22Rv1 (cell line): ENCODE results near the gene HOXB7.

Experiments used
- H3K27ac ChIP-seq: fragments of 450-650 bp; 2 replicates; pipeline ENCODE4 v1.5.1; 2017
- CTCF ChIP-seq: fragments of 450-650 bp; IDR thresholded peaks from 2 replicates; pipeline ENCODE4 v1.5.1; 2017; ENCODE audit warnings: mild to moderate bottlenecking
- ZFX ChIP-seq: fragments of 450-650 bp; IDR thresholded peaks from 2 replicates; pipeline ENCODE4 v1.6.1; 2017; ENCODE audit warnings: antibody characterized with exemption, borderline replicate concordance

HOXB7 gene

GRCh38 chr17:48589831-48590606 lies 20.8 kb downstream of the HOXB7 start, which contains the start of gene HOXB3:
TSS of gene HOXB3 (minus strand) at chr17:48590241. CDS start at chr17:48552474, 37,767 bp downstream.
- no peak for TF ChIP-seq ZFX
- no peak for TF ChIP-seq CTCF

GRCh38 chr17:48589060-48589830 lies 21.6 kb downstream of the HOXB7 start:
- 0 out of 2 replicates have a peak overlapping the region, but pooled peaks have one; percentile 35 for H3K27ac ChIP-seq
- TF ChIP-seq ZFX (no peak), CTCF (no peak)

More at GRCh38 chr17:48589831-48590606, 20.8 kb downstream of the HOXB7 start, which contains the start of gene HOXB3:
- H3K27ac ChIP-seq: 0 out of 2 replicates have a peak within 1 kb of the TSS, but pooled peaks have one; percentile 35

- peak overlapping the region; percentile 35; the same call in 1 of the 2 replicates for H3K27ac ChIP-seq
- TF ChIP-seq CTCF (no peak), ZFX (no peak)
Observed at GRCh38 chr17:48588528-48588927, 22.3 kb downstream of the HOXB7 start.

- H3K27ac ChIP-seq: peak overlapping the region; percentile 35
- TF ChIP-seq CTCF (no peak), ZFX (no peak)
Observed at GRCh38 chr17:48588074-48588415, 22.8 kb downstream of the HOXB7 start.

GRCh38 chr17:48587276-48588073 lies 23.3 kb downstream of the HOXB7 start:
- no peak for TF ChIP-seq CTCF
- no peak for TF ChIP-seq ZFX
- H3K27ac ChIP-seq: peak overlapping the region; percentile 35

GRCh38 chr17:48586355-48587258 lies 24.2 kb downstream of the HOXB7 start:
- TF ChIP-seq ZFX: no peak
- no peak for TF ChIP-seq CTCF
- H3K27ac ChIP-seq: no peak overlapping the region
